Ovary (tissue), 9 donors: ENCODE data around the gene BACH2. TPM values are rescaled to one million over a fixed set of nuclear protein-coding genes. Genes with fewer than 3 reads are reported as not detected.

ENCODE experiments used
- DNase-seq, 5 donors: peaks; one replicate each; pipeline ENCODE4 v3.0.0-alpha.2; 2019 to 2020
- H3K27ac ChIP-seq, 2 donors: fragments of 200-600 bp; one replicate each; pipeline versions ENCODE4 v1.5.1 to v1.8.0; 2019 to 2022
- H3K27me3 ChIP-seq: fragments of 200-600 bp; one replicate; pipeline ENCODE4 v1.8.0; 2022
- H3K36me3 ChIP-seq: fragments of 200-600 bp; sonication (generic); one replicate; pipeline ENCODE4 v1.5.1; 2019
- H3K4me1 ChIP-seq: one replicate; pipeline ENCODE4 v1.8.1; 2013; ENCODE audit warnings: mild to moderate bottlenecking, moderate library complexity; ENCODE audit not compliant: insufficient read depth
- H3K4me3 ChIP-seq: fragments of 200-600 bp; sonication (generic); one replicate; pipeline ENCODE4 v1.5.1; 2017
- H3K9me3 ChIP-seq, 2 donors: fragments of 200-600 bp in 1 of 2; sonication (generic) in 1 of 2; one replicate each; pipeline versions ENCODE4 v1.5.1 to v1.8.1; 2013 to 2019; ENCODE audit warnings: mild to moderate bottlenecking in 1 of 2, moderate library complexity in 1 of 2
- CTCF ChIP-seq, 3 donors: fragments of 450-650 bp in 2 of 3; fragments of 200-600 bp in 1 of 3; IDR thresholded peaks; one replicate each; pipeline versions ENCODE4 v1.5.1 to v1.8.0; 2016 to 2022; ENCODE audit warnings: antibody characterized with exemption in 3 of 3, mild to moderate bottlenecking in 1 of 3
- EP300 ChIP-seq: sonication (generic); formaldehyde crosslinking; IDR thresholded peaks from one replicate; pipeline ENCODE4 v1.6.1; 2017; ENCODE audit warnings: antibody characterized with exemption
- POLR2A ChIP-seq: fragments of 450-650 bp; IDR thresholded peaks from one replicate; pipeline ENCODE4 v1.6.1; 2017; ENCODE audit warnings: antibody characterized with exemption, mild to moderate bottlenecking, moderate library complexity
- WGBS, 3 donors: extraction: QIAGEN DNeasy Blood & Tissue Kit in 1 of 3; methylation state at CpG; one replicate each; pipeline versions ENCODE4 v1.1.5 to v1.1.7; 2013 to 2017; 5-methylcytosine and 5-hydroxymethylcytosine counted together
- intact Hi-C, 4 donors: fragments of 100-400 bp; cut with DNase I; formaldehyde crosslinking; loops; one replicate each; pipeline versions ENCODE4 v1.11.0 to v1.15.1; 2022 to 2023
- polyA plus RNA-seq, 2 donors: library from polyadenylated mRNA; stranded (reverse); fragments of 200-250 nt in 1 of 2; fragments of 350-450 nt in 1 of 2; fragmentation: Illumina TruSeq in 1 of 2; extraction: RNeasy Lipid Tissue Mini Kit (QIAGEN cat#74804) in 1 of 2; gene quantifications; one replicate each; pipeline ENCODE4 v1.2.3, GENCODE V29; 2013 to 2014
- total RNA-seq, 7 donors: library from RNA; depleted of rRNA in 2 of 7; stranded (reverse); fragments of >200 nt in 2 of 7; fragmentation: NEBNext Ultra II Directional in 3 of 7; extraction: Animal tissue kit (Norgen Biotek cat#: 25700) in 3 of 7; gene quantifications; one replicate each; pipeline versions ENCODE4 v1.1.0 to v1.2.4, GENCODE V29; 2016 to 2023
- donor health status: DM: no; HTN: no; CAD: no; lungs with moderate emphysema.
- donor health status: DM: no; HTN: no; CAD: no.
- donor health status: Bipolar disorder and iron deficiency.
- donor health status: DM: yes; HTN: yes; CAD: no.
- donor health status: DM: no; HTN: no; CAD: no.
- donor health status: DM: yes; HTN: yes; CAD: no.

BACH2 gene
- total and polyA plus RNA-seq, 9 donors: 2.6 to 19.2 (median 10.5) TPM

GRCh38 chr6:90040931-90041330 is 255.7 kb downstream of the BACH2 start:
- TF ChIP-seq CTCF (IDR thresholded peaks at IDR 0.05) (no peak), POLR2A (no peak), EP300 (no peak)
- DNase-seq: no peak
- intact Hi-C loops: no loop called here
- Histone ChIP-seq H3K27me3 (no peaks in the 10 kb centered on the region), H3K36me3 (no peaks in the 10 kb centered on the region), H3K9me3 (no peaks in the 10 kb centered on the region), H3K4me3 (no peak overlapping the region), H3K27ac (no peak overlapping the region), H3K4me1 (no peaks in the 10 kb centered on the region)
- WGBS, 3 donors: 83 to 88% (median 84%) methylated on average over 4 of the region's 4 CpGs

GRCh38 chr6:90039911-90040310 is 256.7 kb downstream of the BACH2 start:
- WGBS, 3 donors: 7 to 55% (median 17%) methylated on average over 2 of the region's 2 CpGs
- TF ChIP-seq POLR2A (no peak), EP300 (no peak), CTCF (IDR thresholded peaks at IDR 0.05) (no peak)

GRCh38 chr6:90038961-90039653 is 257.5 kb downstream of the BACH2 start:
- no peaks in the 10 kb centered on the region for H3K27me3 ChIP-seq
- no peak for DNase-seq
- no peaks in the 10 kb centered on the region for H3K4me1 ChIP-seq
- no peak overlapping the region for H3K4me3 ChIP-seq
- WGBS, 3 donors: 83 to 95% (median 92%) methylated on average over 18 of the region's 18 CpGs
- H3K9me3 ChIP-seq: no peaks in the 10 kb centered on the region
- no peak overlapping the region for H3K27ac ChIP-seq
- intact Hi-C loops: no loop called here
- H3K36me3 ChIP-seq: no peaks in the 10 kb centered on the region
- TF ChIP-seq POLR2A (no peak), CTCF (IDR thresholded peaks at IDR 0.05) (no peak), EP300 (no peak)

More at GRCh38 chr6:90039911-90040310, 256.7 kb downstream of the BACH2 start:
- no peaks in the 10 kb centered on the region for H3K27me3 ChIP-seq
- no peaks in the 10 kb centered on the region for H3K4me1 ChIP-seq
- H3K4me3 ChIP-seq: no peak overlapping the region
- H3K9me3 ChIP-seq: no peaks in the 10 kb centered on the region
- H3K27ac ChIP-seq: no peak overlapping the region
- no peak for DNase-seq
- no peaks in the 10 kb centered on the region for H3K36me3 ChIP-seq
- intact Hi-C loops: no loop called here

- Histone ChIP-seq H3K9me3 (no peaks in the 10 kb centered on the region), H3K4me3 (no peak overlapping the region), H3K27me3 (no peaks in the 10 kb centered on the region), H3K27ac (no peak overlapping the region), H3K36me3 (no peaks in the 10 kb centered on the region), H3K4me1 (no peaks in the 10 kb centered on the region)
- intact Hi-C loops: no loop called here
- WGBS, 3 donors: 83 to 87% (median 83%) methylated on average over 3 of the region's 3 CpGs
- DNase-seq: no peak
- TF ChIP-seq POLR2A (no peak), CTCF (IDR thresholded peaks at IDR 0.05) (no peak), EP300 (no peak)
Observed at GRCh38 chr6:90036963-90037362, 259.7 kb downstream of the BACH2 start.
